ENCODE results near the gene RBM33.

DNA sequence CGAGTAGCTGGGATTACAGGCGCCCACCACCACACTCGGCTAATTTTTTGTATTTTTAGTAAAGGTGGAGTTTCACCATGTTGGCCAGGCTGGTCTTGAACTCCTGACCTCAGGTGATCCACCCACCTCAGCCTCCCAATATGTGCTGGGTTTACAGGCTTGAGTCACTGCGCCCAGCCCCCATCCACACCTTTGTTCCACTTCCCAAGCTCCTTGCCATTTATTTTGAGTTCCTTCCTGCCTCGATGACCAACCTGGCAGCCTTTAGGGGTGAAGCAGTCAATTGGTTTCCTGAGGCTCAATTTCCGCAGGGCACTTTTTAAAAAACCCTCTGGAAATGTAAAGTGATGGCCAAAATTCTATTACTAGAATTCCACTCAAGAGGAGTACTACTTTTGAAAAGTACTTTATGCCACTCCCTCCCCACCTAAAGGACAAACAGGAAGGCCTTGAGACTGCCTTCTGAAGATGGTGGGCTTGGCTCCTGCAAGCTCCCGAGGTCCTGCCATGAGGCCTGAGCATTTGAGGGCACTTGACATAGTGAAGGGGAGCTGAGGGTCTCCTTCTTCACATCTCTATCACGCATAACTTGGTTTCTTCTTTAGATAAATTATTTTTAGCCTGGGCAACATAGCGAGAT is 32.5 kb upstream of the RBM33 start:
- TF ChIP-seq, protein P1, sequence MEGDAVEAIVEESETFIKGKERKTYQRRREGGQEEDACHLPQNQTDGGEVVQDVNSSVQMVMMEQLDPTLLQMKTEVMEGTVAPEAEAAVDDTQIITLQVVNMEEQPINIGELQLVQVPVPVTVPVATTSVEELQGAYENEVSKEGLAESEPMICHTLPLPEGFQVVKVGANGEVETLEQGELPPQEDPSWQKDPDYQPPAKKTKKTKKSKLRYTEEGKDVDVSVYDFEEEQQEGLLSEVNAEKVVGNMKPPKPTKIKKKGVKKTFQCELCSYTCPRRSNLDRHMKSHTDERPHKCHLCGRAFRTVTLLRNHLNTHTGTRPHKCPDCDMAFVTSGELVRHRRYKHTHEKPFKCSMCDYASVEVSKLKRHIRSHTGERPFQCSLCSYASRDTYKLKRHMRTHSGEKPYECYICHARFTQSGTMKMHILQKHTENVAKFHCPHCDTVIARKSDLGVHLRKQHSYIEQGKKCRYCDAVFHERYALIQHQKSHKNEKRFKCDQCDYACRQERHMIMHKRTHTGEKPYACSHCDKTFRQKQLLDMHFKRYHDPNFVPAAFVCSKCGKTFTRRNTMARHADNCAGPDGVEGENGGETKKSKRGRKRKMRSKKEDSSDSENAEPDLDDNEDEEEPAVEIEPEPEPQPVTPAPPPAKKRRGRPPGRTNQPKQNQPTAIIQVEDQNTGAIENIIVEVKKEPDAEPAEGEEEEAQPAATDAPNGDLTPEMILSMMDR (IDR thresholded peaks at IDR 0.05; ENCODE audit: low read length): no peak
- TF ChIP-seq EZH2phosphoT487 (IDR thresholded peaks at IDR 0.05; ENCODE audit: low read length) (no peak), EZH2 (optimal IDR thresholded peaks at IDR 0.05; ENCODE audit: low read depth, low read length) (no peak)
